Caki2 (cell line): ENCODE results near the gene PRMT1. TPM values are rescaled to one million over a fixed set of nuclear protein-coding genes. Genes with fewer than 3 reads are reported as not detected.

Source experiments
- DNase-seq: peaks from one replicate; pipeline ENCODE4 v3.0.0-alpha.2; 2015; ENCODE audit warnings: low read depth
- in situ Hi-C: cut with HindIII; loops from 2 replicates; pipeline ENCODE4 v1.10.0; 2016; ENCODE audit warnings: low sequenced_read_pairs, low pct_unique_long_range_greater_than_20kb, mixed read lengths
- total RNA-seq: library from RNA; depleted of rRNA; stranded (reverse); fragments of >200 nt; shearing (Covaris generic); gene quantifications from 2 replicates; pipeline ENCODE4 v1.2.3, GENCODE V29; 2014; ENCODE audit warnings: low replicate concordance

The PRMT1 gene
- total RNA-seq, 1 experiment from 2014 or later: 563 TPM

GRCh38 chr19:49645995-49646394, 31.1 kb upstream of the PRMT1 start:
- DNase-seq: no peak
- in situ Hi-C loops: no loop called here

- in situ Hi-C loops: no loop called here
- no peak for DNase-seq
These were observed 30.5 kb upstream of the PRMT1 start for GRCh38 chr19:49646586-49646985.

GRCh38 chr19:49651029-49651819, 25.8 kb upstream of the PRMT1 start:
- in situ Hi-C loops: no loop called here
- no peak for DNase-seq

- no peak for DNase-seq
- in situ Hi-C loops: no loop called here
These were observed 25.1 kb upstream of the PRMT1 start for GRCh38 chr19:49651820-49652550.

- no peak for DNase-seq
- in situ Hi-C loops: no loop called here
These were observed 24.3 kb upstream of the PRMT1 start for GRCh38 chr19:49652551-49653465.

GRCh38 chr19:49653466-49653806, 23.6 kb upstream of the PRMT1 start:
- in situ Hi-C loops: no loop called here
- no peak for DNase-seq

- in situ Hi-C loops: no loop called here
These were observed 22.5 kb upstream of the PRMT1 start for GRCh38 chr19:49654581-49654980.

GRCh38 chr19:49655570-49656455, 21.3 kb upstream of the PRMT1 start:
- in situ Hi-C loops: no loop called here
- DNase-seq: no peak

More at GRCh38 chr19:49654581-49654980, 22.5 kb upstream of the PRMT1 start:
- DNase-seq: no peak

- in situ Hi-C loops: no loop called here
- no peak for DNase-seq
These were observed 20.5 kb upstream of the PRMT1 start for GRCh38 chr19:49656456-49657109.

GRCh38 chr19:49657493-49658138, 19.5 kb upstream of the PRMT1 start:
- no peak for DNase-seq
- in situ Hi-C loops: no loop called here

GRCh38 chr19:49658139-49658517, 18.9 kb upstream of the PRMT1 start:
- no peak for DNase-seq
- in situ Hi-C loops: no loop called here

GRCh38 chr19:49658566-49659442, 18.3 kb upstream of the PRMT1 start:
- in situ Hi-C loops: no loop called here

GRCh38 chr19:49660338-49660961, 16.6 kb upstream of the PRMT1 start:
- no peak for DNase-seq
- in situ Hi-C loops: no loop called here

More at GRCh38 chr19:49658566-49659442, 18.3 kb upstream of the PRMT1 start:
- no peak for DNase-seq

GRCh38 chr19:49662011-49662410, 15.1 kb upstream of the PRMT1 start:
- DNase-seq: no peak
- in situ Hi-C loops: no loop called here

GRCh38 chr19:49663224-49663623, 13.8 kb upstream of the PRMT1 start:
- DNase-seq: no peak
- in situ Hi-C loops: no loop called here
